LNCAP (cell line): Measurements from ENCODE around the gene PRMT1.

ENCODE experiments used
- CTCF ChIP-seq: fragments of 450-650 bp; IDR thresholded peaks from 2 replicates; pipeline ENCODE4 v1.5.1; 2017; ENCODE audit warnings: mild to moderate bottlenecking

Gene PRMT1

GRCh38 chr19:49679771-49680413, 2.8 kb downstream of the PRMT1 start:
- TF ChIP-seq CTCF, result no peak

GRCh38 chr19:49680421-49681351, 3.6 kb downstream of the PRMT1 start:
- TF ChIP-seq CTCF, result peak; percentile 99

- no peak for TF ChIP-seq CTCF
Measured at GRCh38 chr19:49681830-49682229, 4.8 kb downstream of the PRMT1 start.

- no peak for TF ChIP-seq CTCF
Measured at GRCh38 chr19:49682274-49682673, 5.2 kb downstream of the PRMT1 start.

GRCh38 chr19:49683814-49684250, 6.8 kb downstream of the PRMT1 start:
- TF ChIP-seq CTCF, result no peak

GRCh38 chr19:49684251-49684982, 7.3 kb downstream of the PRMT1 start:
- TF ChIP-seq CTCF, result peak; percentile 73

- no peak for TF ChIP-seq CTCF
Measured at GRCh38 chr19:49684983-49685553, 8.0 kb downstream of the PRMT1 start.
